ENCODE measurements around the gene ESPL1.

The ESPL1 gene

GRCh38 chr12:53231671-53231920, 36.5 kb upstream of the ESPL1 start:
- no peak for DNase-seq (ENCODE audit: low read depth)

GRCh38 chr12:53231921-53232645, 36.0 kb upstream of the ESPL1 start, which contains the start of gene RARG:
TSS of gene RARG (minus strand) at chr12:53232209. CDS start at chr12:53227545, 4,664 bp downstream.
- DNase-seq (ENCODE audit: low read depth), result no peak

GRCh38 chr12:53232646-53233461, 35.2 kb upstream of the ESPL1 start:
- DNase-seq (ENCODE audit: low read depth), result no peak

- DNase-seq (ENCODE audit: low read depth), result no peak
These were observed 34.4 kb upstream of the ESPL1 start for GRCh38 chr12:53233671-53234121.

- no peak for DNase-seq (ENCODE audit: low read depth)
These were observed 33.7 kb upstream of the ESPL1 start for GRCh38 chr12:53234271-53234914.

GRCh38 chr12:53235164-53235563, 32.9 kb upstream of the ESPL1 start:
- no peak for DNase-seq (ENCODE audit: low read depth)

- no peak for DNase-seq (ENCODE audit: low read depth)
These were observed 32.2 kb upstream of the ESPL1 start for GRCh38 chr12:53235742-53236442.

GRCh38 chr12:53236443-53237111, 31.5 kb upstream of the ESPL1 start:
- DNase-seq (ENCODE audit: low read depth), result no peak

- no peak for DNase-seq (ENCODE audit: low read depth)
These were observed 28.3 kb upstream of the ESPL1 start for GRCh38 chr12:53239643-53240258.

GRCh38 chr12:53241623-53242412, 26.3 kb upstream of the ESPL1 start:
- DNase-seq (ENCODE audit: low read depth), result no peak

- no peak for DNase-seq (ENCODE audit: low read depth)
These were observed 23.8 kb upstream of the ESPL1 start for GRCh38 chr12:53244337-53244736.

GRCh38 chr12:53245286-53245685, 22.8 kb upstream of the ESPL1 start:
- no peak for DNase-seq (ENCODE audit: low read depth)

- peak; percentile 70 for DNase-seq (ENCODE audit: low read depth)
These were observed 16.4 kb upstream of the ESPL1 start for GRCh38 chr12:53251477-53252348.

GRCh38 chr12:53252349-53252916, 15.7 kb upstream of the ESPL1 start:
- DNase-seq (ENCODE audit: low read depth), result no peak

- no peak for DNase-seq (ENCODE audit: low read depth)
These were observed 14.8 kb upstream of the ESPL1 start for GRCh38 chr12:53253298-53253697.

- no peak for DNase-seq (ENCODE audit: low read depth)
These were observed 13.1 kb upstream of the ESPL1 start for GRCh38 chr12:53254816-53255545.

GRCh38 chr12:53255996-53256395, 12.1 kb upstream of the ESPL1 start:
- no peak for DNase-seq (ENCODE audit: low read depth)

Measured in CMK (cell line).